ENCODE data around the gene CDC14B.
A peak's percentile ranks its signal among the peaks of the same experiment; 100 is the strongest.
"Not testable (repeated sequence)": the region's sequence is repeated elsewhere in the genome, so short reads cannot be mapped to it uniquely, and the experiment has no call there.

CDC14B gene

DNA sequence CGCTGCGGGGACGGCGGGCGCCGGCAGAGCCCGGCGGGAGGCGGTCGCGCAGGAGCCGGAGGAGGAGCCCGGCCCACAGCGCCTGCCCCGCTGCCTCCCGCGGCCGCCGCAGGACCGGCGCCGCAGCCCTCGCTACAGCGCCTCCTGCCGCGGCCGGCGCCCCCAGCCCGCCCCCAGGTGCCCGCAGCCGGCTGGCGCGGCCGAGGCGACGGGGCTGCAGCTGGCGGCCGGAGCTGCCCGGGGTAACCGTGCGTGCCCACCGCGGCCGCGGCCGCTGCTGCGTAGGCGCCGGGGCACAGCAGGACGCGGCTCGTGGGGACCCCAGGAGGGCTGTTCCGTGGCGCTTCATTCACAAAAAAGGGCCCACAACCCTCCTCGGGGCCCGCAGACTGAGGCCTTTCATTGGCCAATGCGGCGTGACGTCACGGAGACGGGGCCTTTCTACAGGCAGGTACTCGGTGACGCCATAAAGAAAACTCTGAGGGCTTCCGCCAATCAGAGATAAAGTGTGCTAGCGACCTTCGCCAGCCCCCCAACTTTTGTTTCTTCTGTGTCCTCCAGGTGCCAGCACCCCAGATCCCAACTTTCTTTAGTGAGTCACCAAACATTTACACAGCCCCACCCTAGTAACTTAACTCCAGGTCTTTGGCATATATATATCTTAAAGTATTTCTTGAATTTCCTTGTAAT lies at the start of gene CDC14B:
TSS of gene CDC14B (minus strand) at position 353 of the 690 bp plus-strand sequence. CDS start 465 bp downstream, outside the sequence.
- peak; percentile 16 to 44 for DNase-seq (ENCODE audit: low read depth in 1 of 2, low spot score in 1 of 2)

- no peak for DNase-seq (ENCODE audit: low read depth in 1 of 2, low spot score in 1 of 2)
Measured at GRCh38 chr9:96668868-96669534, 49.4 kb upstream of the CDC14B start.

DNA sequence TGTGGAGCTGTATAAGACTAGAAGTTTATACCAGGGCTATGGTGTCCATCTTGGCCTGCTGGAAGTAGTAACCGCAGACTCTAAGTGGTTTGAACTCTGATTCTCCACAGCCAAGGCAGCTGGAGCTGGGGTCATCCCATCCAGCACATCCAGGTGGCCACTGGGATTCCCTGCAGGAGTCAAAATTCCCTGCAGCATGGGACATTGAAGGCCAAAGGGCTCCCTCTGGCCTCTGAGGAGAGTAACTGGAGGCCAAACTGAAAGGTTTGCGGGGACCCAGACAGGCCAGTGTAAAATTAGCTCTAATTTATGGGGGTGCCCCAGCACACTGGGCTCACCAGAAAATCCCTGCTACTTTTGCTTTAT lies 47.7 kb upstream of the CDC14B start:
- DNase-seq (ENCODE audit: low read depth in 1 of 2, low spot score in 1 of 2): no peak

GRCh38 chr9:96666653-96667362 lies 47.2 kb upstream of the CDC14B start:
- DNase-seq (ENCODE audit: low read depth in 1 of 2, low spot score in 1 of 2): not testable (repeated sequence)

- DNase-seq (ENCODE audit: low read depth in 1 of 2, low spot score in 1 of 2): no peak
Measured at GRCh38 chr9:96665789-96666188, 46.1 kb upstream of the CDC14B start.

GRCh38 chr9:96663506-96664120 lies 44.0 kb upstream of the CDC14B start:
- DNase-seq (ENCODE audit: low read depth in 1 of 2, low spot score in 1 of 2): no peak

- no peak for DNase-seq (ENCODE audit: low read depth in 1 of 2, low spot score in 1 of 2)
Measured at GRCh38 chr9:96661711-96662110, 42.1 kb upstream of the CDC14B start.

DNA sequence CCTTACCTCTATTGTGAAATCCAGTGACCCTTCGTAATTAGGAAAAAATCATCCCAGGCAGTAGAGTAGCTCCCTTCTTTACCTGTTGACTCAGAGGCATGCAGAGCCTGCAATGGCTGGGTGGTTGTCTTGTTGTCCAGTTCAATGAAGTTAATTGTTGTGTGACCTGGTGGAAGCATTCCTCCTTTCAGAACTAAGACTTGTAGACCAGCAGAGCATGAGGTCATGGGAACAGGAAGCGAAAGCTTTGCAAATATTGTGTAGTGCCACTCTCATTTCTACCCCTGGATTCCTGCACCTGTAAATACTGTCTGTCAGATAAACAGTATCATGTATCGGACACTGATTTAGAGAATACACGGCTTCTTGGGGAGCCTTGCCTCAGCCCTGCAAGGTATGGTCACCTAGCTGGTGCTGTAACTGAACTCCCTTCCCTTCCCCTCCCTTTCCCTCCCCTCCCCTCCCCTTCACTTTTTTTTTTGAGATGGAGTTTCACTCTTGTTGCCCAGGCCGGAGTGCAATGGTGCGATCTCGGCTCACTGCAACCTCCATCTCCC lies 41.1 kb upstream of the CDC14B start:
- DNase-seq (ENCODE audit: low read depth in 1 of 2, low spot score in 1 of 2): no peak

DNA sequence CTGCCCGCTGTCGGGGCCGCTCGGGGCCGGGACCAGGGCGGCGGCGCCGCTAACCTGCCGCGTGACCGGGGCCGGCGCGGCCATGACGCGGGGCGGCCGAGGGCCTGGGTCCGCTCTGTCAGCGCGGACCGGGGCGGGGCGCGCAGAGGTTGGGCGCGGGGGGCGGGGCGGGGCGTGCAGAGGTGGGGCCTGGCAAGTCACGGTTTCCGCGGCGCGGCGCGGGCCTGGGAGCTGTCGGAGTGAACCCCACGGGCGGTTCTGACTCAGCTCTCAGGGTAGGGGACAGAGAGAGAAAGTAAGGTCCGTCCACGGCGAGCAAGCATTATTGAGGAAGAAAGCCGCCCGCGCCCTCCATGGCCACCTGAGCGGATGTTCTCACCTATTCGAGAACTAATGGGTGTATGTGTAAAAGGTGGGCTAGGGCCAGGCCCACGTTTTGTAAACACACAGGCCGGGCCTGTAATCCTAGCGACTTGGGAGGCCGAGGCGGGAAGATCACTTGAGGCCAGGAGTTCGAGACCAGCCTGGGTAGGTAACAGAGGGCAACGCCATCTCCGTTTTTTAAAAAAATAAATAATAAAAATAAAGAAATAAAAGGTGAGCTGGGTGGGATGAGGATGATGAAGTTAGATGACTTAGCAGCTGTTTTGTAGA lies 35.7 kb upstream of the CDC14B start, which contains the start of gene PRXL2C:
TSS of gene PRXL2C (minus strand) at position 120 of the 654 bp plus-strand sequence. CDS start at position 84, 36 bp downstream.
- peak; percentile 63 to 70 for DNase-seq (ENCODE audit: low read depth in 1 of 2, low spot score in 1 of 2)

GRCh38 chr9:96654450-96655197 lies 35.0 kb upstream of the CDC14B start:
- DNase-seq (ENCODE audit: low read depth in 1 of 2, low spot score in 1 of 2): peak; percentile 32 to 46

DNA sequence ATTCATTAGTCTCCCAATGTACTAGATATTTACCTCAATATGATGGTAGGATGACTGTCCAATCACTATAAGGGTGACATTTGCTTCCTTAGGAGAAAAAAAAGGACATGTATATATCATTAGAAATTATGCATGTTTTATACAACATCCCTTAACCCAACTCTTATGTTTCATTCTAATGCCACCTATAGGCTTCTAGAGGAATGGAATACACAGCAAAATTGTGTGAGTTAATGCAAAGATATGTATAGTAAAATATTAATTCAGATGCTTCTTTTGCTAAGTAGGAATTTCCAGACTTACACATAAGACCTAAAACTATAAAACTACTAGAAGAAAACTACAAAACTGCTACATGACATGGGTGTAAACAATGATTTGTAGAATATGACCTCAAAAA lies 32.0 kb upstream of the CDC14B start:
- no peak for DNase-seq (ENCODE audit: low read depth in 1 of 2, low spot score in 1 of 2)

GRCh38 chr9:96649620-96650324 lies 30.1 kb upstream of the CDC14B start:
- DNase-seq (ENCODE audit: low read depth in 1 of 2, low spot score in 1 of 2): no peak

- DNase-seq (ENCODE audit: low read depth in 1 of 2, low spot score in 1 of 2): no peak
Measured at GRCh38 chr9:96646081-96646991, 26.7 kb upstream of the CDC14B start.

DNA sequence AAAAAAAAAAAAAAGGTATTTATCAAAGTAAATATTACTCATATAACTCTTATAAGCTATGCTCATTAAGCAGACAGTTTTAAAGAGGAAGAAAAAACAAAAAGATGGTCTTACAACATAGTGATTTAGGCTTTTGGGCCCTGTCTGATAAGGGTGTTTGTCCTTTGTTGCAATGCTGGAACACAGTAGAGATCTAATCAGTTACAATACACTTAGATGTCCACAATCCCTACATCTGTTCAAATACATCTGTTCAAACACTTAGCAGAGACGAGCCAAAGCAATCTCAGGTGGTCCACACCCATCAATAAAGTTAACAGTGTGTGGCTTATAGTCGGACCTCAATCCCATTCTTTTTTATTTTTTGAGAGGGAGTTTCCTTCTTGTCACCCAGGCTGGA lies 24.5 kb upstream of the CDC14B start:
- no peak for DNase-seq (ENCODE audit: low read depth in 1 of 2, low spot score in 1 of 2)

DNA sequence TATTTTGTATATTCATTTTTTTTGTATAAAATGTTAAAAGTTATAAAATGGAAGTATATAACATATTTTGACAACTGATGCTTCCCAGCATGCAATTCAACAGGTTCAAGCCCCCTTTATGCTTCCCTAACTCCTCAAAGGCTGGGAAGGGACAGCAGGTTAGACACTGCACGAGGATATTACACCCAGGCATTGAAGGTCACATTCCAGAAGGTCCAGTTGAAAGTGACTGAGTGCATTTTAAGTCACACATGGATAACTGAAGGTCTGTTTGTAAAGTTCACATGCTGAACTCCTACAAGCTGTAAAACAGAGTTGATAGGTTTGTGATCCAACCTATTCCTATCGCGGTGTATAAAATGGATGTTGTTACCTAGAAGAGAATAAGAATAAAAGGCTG lies 21.9 kb upstream of the CDC14B start:
- DNase-seq (ENCODE audit: low read depth in 1 of 2, low spot score in 1 of 2): no peak

- no peak for DNase-seq (ENCODE audit: low read depth in 1 of 2, low spot score in 1 of 2)
Measured at GRCh38 chr9:96638606-96639364, 19.1 kb upstream of the CDC14B start.

DNA sequence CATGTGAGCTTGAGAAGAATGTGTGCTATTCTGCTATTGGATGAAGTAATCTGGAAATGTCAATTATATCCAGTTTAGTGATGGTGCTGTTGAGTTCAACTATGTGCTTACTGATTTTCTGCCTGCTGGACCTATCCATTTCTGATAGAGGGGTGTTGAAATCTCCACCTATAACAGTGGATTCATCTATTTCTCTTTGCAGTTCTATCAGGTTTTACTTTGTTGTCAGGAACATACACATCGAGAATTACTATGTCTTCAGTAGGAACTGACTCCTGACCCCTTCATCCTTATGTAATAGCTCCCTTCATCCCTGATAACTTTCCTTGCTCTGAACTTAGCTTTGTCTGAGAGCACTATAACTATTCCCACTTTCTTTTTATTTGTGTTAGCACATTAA lies 16.7 kb upstream of the CDC14B start:
- DNase-seq (ENCODE audit: low read depth in 1 of 2, low spot score in 1 of 2): no peak

- not testable (repeated sequence) for DNase-seq (ENCODE audit: low read depth in 1 of 2, low spot score in 1 of 2)
Measured at GRCh38 chr9:96633579-96633978, 13.9 kb upstream of the CDC14B start.

All from activated T-helper 1 cell treated with anti-CD3 and anti-CD28 coated beads, Interleukin-2, amount 50 U/mL, for 16 hours (primary cell).